H9 (cell line): ENCODE data around the gene CYRIA. TPM values are rescaled to one million over a fixed set of nuclear protein-coding genes. Genes with fewer than 3 reads are reported as not detected.

Experiments
- DNase-seq: peaks from one replicate; pipeline ENCODE4 v3.0.0-alpha.2; 2017
- H2AFZ ChIP-seq: one replicate; pipeline ENCODE4 v1.6.1; 2013; ENCODE audit warnings: mild to moderate bottlenecking, low read length, control low read depth, moderate library complexity
- H2AK5ac ChIP-seq: 2 replicates; pipeline ENCODE4 v1.6.1; 2013; ENCODE audit warnings: low read length, control low read depth, mixed read lengths; ENCODE audit not compliant: insufficient read length
- H2BK120ac ChIP-seq: one replicate; pipeline ENCODE4 v1.6.1; 2013; ENCODE audit warnings: low read depth, mild to moderate bottlenecking, low read length, control low read depth, inconsistent platforms; ENCODE audit not compliant: poor library complexity, severe bottlenecking
- H2BK12ac ChIP-seq: 2 replicates; pipeline ENCODE4 v1.6.1; 2013; ENCODE audit warnings: low read length, control low read depth, mixed read lengths, low read depth; ENCODE audit not compliant: insufficient read length
- H2BK15ac ChIP-seq: 2 replicates; pipeline ENCODE4 v1.6.1; 2013; ENCODE audit warnings: low read depth, low read length, control low read depth
- H2BK20ac ChIP-seq: one replicate; pipeline ENCODE4 v1.6.1; 2013; ENCODE audit warnings: low read depth, mild to moderate bottlenecking, low read length, control low read depth, inconsistent platforms; ENCODE audit not compliant: poor library complexity, severe bottlenecking
- H2BK5ac ChIP-seq: 2 replicates; pipeline ENCODE4 v1.6.1; 2013; ENCODE audit warnings: low read length, control low read depth, mixed read lengths; ENCODE audit not compliant: insufficient read length
- H3K14ac ChIP-seq: 2 replicates; pipeline ENCODE4 v1.6.1; 2013; ENCODE audit warnings: low read length, control low read depth; ENCODE audit not compliant: insufficient read depth
- H3K18ac ChIP-seq: 2 replicates; pipeline ENCODE4 v1.6.1; 2013; ENCODE audit warnings: low read depth, mild to moderate bottlenecking, mixed read lengths, low read length, control low read depth; ENCODE audit not compliant: insufficient read length
- H3K23ac ChIP-seq: 2 replicates; pipeline ENCODE4 v1.6.1; 2013; ENCODE audit warnings: low read length, control low read depth, mixed read lengths, low read depth; ENCODE audit not compliant: insufficient read length
- H3K23me2 ChIP-seq: 2 replicates; pipeline ENCODE4 v1.6.1; 2013; ENCODE audit warnings: low read depth, mild to moderate bottlenecking, mixed read lengths, low read length, control low read depth; ENCODE audit not compliant: insufficient read length, poor library complexity, severe bottlenecking
- H3K27ac ChIP-seq: 2 replicates; pipeline ENCODE4 v1.5.1; 2013; ENCODE audit warnings: low read length, control low read depth, mixed read lengths, low read depth; ENCODE audit not compliant: insufficient read length
- H3K27me3 ChIP-seq: 2 replicates; pipeline ENCODE4 v1.6.1; 2013; ENCODE audit warnings: low read length, control low read depth, inconsistent platforms; ENCODE audit not compliant: insufficient read depth
- H3K4ac ChIP-seq: 2 replicates; pipeline ENCODE4 v1.6.1; 2013; ENCODE audit warnings: low read depth, mild to moderate bottlenecking, control low read depth, inconsistent platforms, low read length, moderate library complexity
- H3K4me1 ChIP-seq: 2 replicates; pipeline ENCODE4 v1.6.1; 2013; ENCODE audit warnings: low read length, control low read depth, inconsistent platforms; ENCODE audit not compliant: insufficient read depth
- H3K4me2 ChIP-seq: 2 replicates; pipeline ENCODE4 v1.6.1; 2013; ENCODE audit warnings: low read length, control low read depth, mixed read lengths; ENCODE audit not compliant: insufficient read length, insufficient read depth
- H3K56ac ChIP-seq: 2 replicates; pipeline ENCODE4 v1.6.1; 2013; ENCODE audit warnings: low read depth, mild to moderate bottlenecking, mixed read lengths, low read length, control low read depth; ENCODE audit not compliant: insufficient read length
- H3K79me1 ChIP-seq: 2 replicates; pipeline ENCODE4 v1.6.1; 2013; ENCODE audit warnings: low read depth, mild to moderate bottlenecking, moderate library complexity, low read length, control low read depth, inconsistent platforms; ENCODE audit not compliant: insufficient read depth, poor library complexity, severe bottlenecking
- H3K79me2 ChIP-seq: 2 replicates; pipeline ENCODE4 v1.6.1; 2013; ENCODE audit warnings: low read length, control low read depth, inconsistent platforms; ENCODE audit not compliant: insufficient read depth
- H3K9ac ChIP-seq: 2 replicates; pipeline ENCODE4 v1.6.1; 2013; ENCODE audit warnings: low read length, control low read depth, mixed read lengths; ENCODE audit not compliant: insufficient read length; ENCODE audit errors: extremely low read depth
- H3K9me3 ChIP-seq: one replicate; pipeline ENCODE4 v1.6.1; 2013; ENCODE audit warnings: low read depth, low read length, inconsistent platforms; ENCODE audit not compliant: control insufficient read depth
- H3T11ph ChIP-seq: one replicate; pipeline ENCODE4 v1.6.1; 2013; ENCODE audit warnings: mild to moderate bottlenecking, low read length, control low read depth, inconsistent platforms
- H4K20me1 ChIP-seq: one replicate; pipeline ENCODE4 v1.6.1; 2013; ENCODE audit not compliant: control insufficient read depth, insufficient read length, insufficient read depth
- H4K5ac ChIP-seq: 2 replicates; pipeline ENCODE4 v1.6.1; 2013; ENCODE audit warnings: low read depth, mild to moderate bottlenecking, mixed read lengths, low read length, control low read depth; ENCODE audit not compliant: insufficient read length
- H4K8ac ChIP-seq: replicated peaks from 2 replicates; pipeline ENCODE4 v1.6.1; 2013; ENCODE audit warnings: low read length, control low read depth, mixed read lengths, low read depth; ENCODE audit not compliant: insufficient read length
- H4K91ac ChIP-seq: 2 replicates; pipeline ENCODE4 v1.6.1; 2013; ENCODE audit warnings: low read depth, mild to moderate bottlenecking, moderate library complexity, mixed read lengths, low read length, control low read depth; ENCODE audit not compliant: insufficient read length
- H3K27ac Mint-ChIP-seq, 3 experiments: 2 replicates in 2 of 3; 3 replicates in 1 of 3; pipeline ENCODE4 v1.8.0; 2020 to 2021; ENCODE audit warnings: mixed read lengths in 3 of 3, mild to moderate bottlenecking in 1 of 3, moderate library complexity in 1 of 3
- H3K27me3 Mint-ChIP-seq: 2 replicates; pipeline ENCODE4 v1.8.0; 2021; ENCODE audit warnings: low read depth, mild to moderate bottlenecking, moderate library complexity, mixed read lengths
- H3K36me3 Mint-ChIP-seq, 3 experiments: 2 replicates in 2 of 3; 3 replicates in 1 of 3; pipeline ENCODE4 v1.8.0; 2020 to 2021; ENCODE audit warnings: low read depth in 3 of 3, mixed read lengths in 3 of 3; ENCODE audit not compliant: insufficient read depth in 1 of 3
- H3K4me1 Mint-ChIP-seq, 2 experiments: 2 replicates each; pipeline ENCODE4 v1.8.0; 2020; ENCODE audit warnings: mixed read lengths in 2 of 2
- H3K4me3 Mint-ChIP-seq, 2 experiments: 2 replicates in 1 of 2; 3 replicates in 1 of 2; pipeline ENCODE4 v1.8.0; 2020 to 2021; ENCODE audit warnings: mild to moderate bottlenecking in 2 of 2, mixed read lengths in 2 of 2, moderate library complexity in 1 of 2
- H3K9me3 Mint-ChIP-seq, 2 experiments: 2 replicates in 1 of 2; 3 replicates in 1 of 2; pipeline ENCODE4 v1.8.0; 2020; ENCODE audit warnings: mild to moderate bottlenecking in 2 of 2, mixed read lengths in 2 of 2, moderate library complexity in 1 of 2
- WGBS: extraction: QIAGEN DNeasy Blood & Tissue Kit; methylation state at CpG from one replicate; pipeline ENCODE4 v1.1.7; 2013; ENCODE audit warnings: missing lambda C conversion rate, low lambda C conversion rate, mixed read lengths; ENCODE audit not compliant: insufficient read length; ENCODE audit errors: extremely low coverage; 5-methylcytosine and 5-hydroxymethylcytosine counted together
- total RNA-seq: library from RNA; stranded (reverse); gene quantifications from 2 replicates; pipeline ENCODE4 v1.2.1, GENCODE V29; 2021
- TF ChIP-seq, protein P1 (sequence below): fragments of 200-600 bp; sonication (generic); conservative IDR thresholded peaks from 3 replicates; pipeline ENCODE4 v1.8.0; 2021; ENCODE audit warnings: antibody characterized with exemption, mild to moderate bottlenecking

Gene CYRIA
- total RNA-seq, 1 experiment from 2014 or later: 2.3 TPM

DNA sequence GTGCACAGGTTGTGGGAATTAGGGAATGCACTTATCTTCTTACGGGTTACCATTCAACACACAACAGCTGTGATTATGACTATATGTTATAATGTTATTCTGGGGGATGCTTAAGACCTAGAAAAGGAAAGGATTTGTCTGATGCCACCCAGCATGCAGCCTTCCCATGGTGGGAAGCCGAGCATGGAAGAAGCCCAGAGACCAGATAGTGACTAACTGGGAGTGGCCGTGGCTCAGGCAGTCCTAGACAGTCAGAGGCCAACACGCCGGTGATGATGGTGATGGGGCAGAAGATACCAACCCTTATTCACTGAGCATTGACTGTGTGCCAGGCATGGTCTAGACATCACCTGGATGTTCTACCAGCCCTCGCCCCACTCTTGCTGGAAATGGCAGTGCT lies 35.9 kb downstream of the CYRIA start:
- H3K79me1 ChIP-seq: no peaks in the 10 kb centered on the region
- no peak overlapping the region for H3K14ac ChIP-seq
- H4K8ac ChIP-seq: no peak overlapping the region
- H4K20me1 ChIP-seq: no peaks in the 10 kb centered on the region
- H3K9ac ChIP-seq: no peak overlapping the region
- H3K36me3 Mint-ChIP-seq: no peaks in the 10 kb centered on the region; a peak in 1 of 7 replicates
- no peak overlapping the region for H2BK120ac ChIP-seq
- no peak overlapping the region for H4K91ac ChIP-seq
- no peaks in the 10 kb centered on the region; the same call in 1 of the 2 replicates for H3K27me3 ChIP-seq
- no peak overlapping the region for H3K18ac ChIP-seq
- H3K27ac ChIP-seq: no peak overlapping the region
- H2BK12ac ChIP-seq: no peak overlapping the region
- H3K27ac Mint-ChIP-seq: no peak overlapping the region
- no peak overlapping the region for H4K5ac ChIP-seq
- peaks cover 6% of the 10 kb centered on the region; the same call in 1 of the 2 replicates for H3K4me1 ChIP-seq
- peaks cover 33 to 37% of the 10 kb centered on the region in 2 experiments for H3K4me1 Mint-ChIP-seq
- no peak overlapping the region for H2BK20ac ChIP-seq
- no peak overlapping the region for H2BK5ac ChIP-seq
- H3K23ac ChIP-seq: no peak overlapping the region
- no peak overlapping the region for H3K4me2 ChIP-seq
- no peaks in the 10 kb centered on the region for H3K23me2 ChIP-seq
- H2AFZ ChIP-seq: no peak overlapping the region
- no peak overlapping the region for H2BK15ac ChIP-seq
- no peak overlapping the region for H2AK5ac ChIP-seq
- H3K56ac ChIP-seq: no peak overlapping the region
- H3K27me3 Mint-ChIP-seq: peaks cover 9% of the 10 kb centered on the region
- no peak overlapping the region for H3K4ac ChIP-seq
- H3K9me3 ChIP-seq: no peaks in the 10 kb centered on the region
- DNase-seq: no peak
- no peaks in the 10 kb centered on the region for H3K9me3 Mint-ChIP-seq
- no peaks in the 10 kb centered on the region for H3K79me2 ChIP-seq
- TF ChIP-seq, protein P1, sequence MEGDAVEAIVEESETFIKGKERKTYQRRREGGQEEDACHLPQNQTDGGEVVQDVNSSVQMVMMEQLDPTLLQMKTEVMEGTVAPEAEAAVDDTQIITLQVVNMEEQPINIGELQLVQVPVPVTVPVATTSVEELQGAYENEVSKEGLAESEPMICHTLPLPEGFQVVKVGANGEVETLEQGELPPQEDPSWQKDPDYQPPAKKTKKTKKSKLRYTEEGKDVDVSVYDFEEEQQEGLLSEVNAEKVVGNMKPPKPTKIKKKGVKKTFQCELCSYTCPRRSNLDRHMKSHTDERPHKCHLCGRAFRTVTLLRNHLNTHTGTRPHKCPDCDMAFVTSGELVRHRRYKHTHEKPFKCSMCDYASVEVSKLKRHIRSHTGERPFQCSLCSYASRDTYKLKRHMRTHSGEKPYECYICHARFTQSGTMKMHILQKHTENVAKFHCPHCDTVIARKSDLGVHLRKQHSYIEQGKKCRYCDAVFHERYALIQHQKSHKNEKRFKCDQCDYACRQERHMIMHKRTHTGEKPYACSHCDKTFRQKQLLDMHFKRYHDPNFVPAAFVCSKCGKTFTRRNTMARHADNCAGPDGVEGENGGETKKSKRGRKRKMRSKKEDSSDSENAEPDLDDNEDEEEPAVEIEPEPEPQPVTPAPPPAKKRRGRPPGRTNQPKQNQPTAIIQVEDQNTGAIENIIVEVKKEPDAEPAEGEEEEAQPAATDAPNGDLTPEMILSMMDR: no peak
- H3T11ph ChIP-seq: no peak overlapping the region
- H3K4me3 Mint-ChIP-seq: no peak overlapping the region
- no CpG with 5 or more reads among the region's 6 CpGs for WGBS
